ENCODE measurements around the gene SNURF.

The SNURF gene

GRCh38 chr15:24944954-24945353 lies 9.8 kb upstream of the SNURF start:
- Histone ChIP-seq H3K4me1 (ENCODE audit: low read length) (no peaks in the 10 kb centered on the region), H3F3A (ENCODE audit: insufficient read depth, low read length) (no peaks in the 10 kb centered on the region), H2AFZ (ENCODE audit: low read length) (no peak overlapping the region), H3K9ac (ENCODE audit: low read length) (no peak overlapping the region), H3K79me2 (ENCODE audit: low read length) (no peaks in the 10 kb centered on the region), H3K27me3 (replicated peaks; ENCODE audit: insufficient read depth, low read length) (no peaks in the 10 kb centered on the region), H3K27ac (ENCODE audit: low read length) (no peak overlapping the region), H3K36me3 (replicated peaks; ENCODE audit: insufficient read depth, low read length) (no peaks in the 10 kb centered on the region), H3K9me2 (replicated peaks; ENCODE audit: insufficient read depth, low read length) (no peaks in the 10 kb centered on the region), H3K4me2 (ENCODE audit: low read depth, low read length) (no peak overlapping the region), H4K20me1 (ENCODE audit: insufficient read depth, low read length) (no peaks in the 10 kb centered on the region), H3K4me3 (ENCODE audit: low read length) (no peak overlapping the region), H3K9me3 (replicated peaks; ENCODE audit: insufficient read depth, low read length) (no peaks in the 10 kb centered on the region)
- no peak for DNase-seq
- TF ChIP-seq EZH2phosphoT487 (IDR thresholded peaks at IDR 0.05; ENCODE audit: low read length) = no peak
- no peak for TF ChIP-seq CTCF (IDR thresholded peaks at IDR 0.05; ENCODE audit: low read length)
- TF ChIP-seq EZH2 (optimal IDR thresholded peaks at IDR 0.05; ENCODE audit: low read depth, low read length) = no peak

- H3K4me2 ChIP-seq (ENCODE audit: low read depth, low read length) = no peak overlapping the region
- no peaks in the 10 kb centered on the region for H3K36me3 ChIP-seq (replicated peaks; ENCODE audit: insufficient read depth, low read length)
- no peaks in the 10 kb centered on the region for H3K27me3 ChIP-seq (replicated peaks; ENCODE audit: insufficient read depth, low read length)
- H3K4me3 ChIP-seq (ENCODE audit: low read length) = no peak overlapping the region
- H3F3A ChIP-seq (ENCODE audit: insufficient read depth, low read length) = no peaks in the 10 kb centered on the region
- no peaks in the 10 kb centered on the region for H3K4me1 ChIP-seq (ENCODE audit: low read length)
- no peaks in the 10 kb centered on the region for H3K9me2 ChIP-seq (replicated peaks; ENCODE audit: insufficient read depth, low read length)
- TF ChIP-seq EZH2phosphoT487 (IDR thresholded peaks at IDR 0.05; ENCODE audit: low read length) = no peak
- TF ChIP-seq EZH2 (optimal IDR thresholded peaks at IDR 0.05; ENCODE audit: low read depth, low read length) = no peak
- TF ChIP-seq CTCF (IDR thresholded peaks at IDR 0.05; ENCODE audit: low read length) = no peak
- H4K20me1 ChIP-seq (ENCODE audit: insufficient read depth, low read length) = no peaks in the 10 kb centered on the region
- no peaks in the 10 kb centered on the region for H3K9me3 ChIP-seq (replicated peaks; ENCODE audit: insufficient read depth, low read length)
- no peak overlapping the region for H2AFZ ChIP-seq (ENCODE audit: low read length)
- H3K9ac ChIP-seq (ENCODE audit: low read length) = no peak overlapping the region
- H3K27ac ChIP-seq (ENCODE audit: low read length) = no peak overlapping the region
- DNase-seq = no peak
- no peaks in the 10 kb centered on the region for H3K79me2 ChIP-seq (ENCODE audit: low read length)
These were observed 9.1 kb upstream of the SNURF start for GRCh38 chr15:24945711-24946110.

GRCh38 chr15:24948495-24948894 lies 6.3 kb upstream of the SNURF start:
- no peak for DNase-seq
- Histone ChIP-seq H3K36me3 (replicated peaks; ENCODE audit: insufficient read depth, low read length) (no peaks in the 10 kb centered on the region), H3K9me3 (replicated peaks; ENCODE audit: insufficient read depth, low read length) (no peaks in the 10 kb centered on the region), H3K4me3 (ENCODE audit: low read length) (no peak overlapping the region), H3K27me3 (replicated peaks; ENCODE audit: insufficient read depth, low read length) (no peaks in the 10 kb centered on the region), H3K4me1 (ENCODE audit: low read length) (no peaks in the 10 kb centered on the region), H3K9me2 (replicated peaks; ENCODE audit: insufficient read depth, low read length) (no peaks in the 10 kb centered on the region), H3K79me2 (ENCODE audit: low read length) (no peaks in the 10 kb centered on the region), H3K4me2 (ENCODE audit: low read depth, low read length) (no peak overlapping the region), H4K20me1 (ENCODE audit: insufficient read depth, low read length) (no peaks in the 10 kb centered on the region), H3K9ac (ENCODE audit: low read length) (no peak overlapping the region), H3K27ac (ENCODE audit: low read length) (no peak overlapping the region), H2AFZ (ENCODE audit: low read length) (no peak overlapping the region), H3F3A (ENCODE audit: insufficient read depth, low read length) (no peaks in the 10 kb centered on the region)
- no peak for TF ChIP-seq EZH2 (optimal IDR thresholded peaks at IDR 0.05; ENCODE audit: low read depth, low read length)
- TF ChIP-seq EZH2phosphoT487 (IDR thresholded peaks at IDR 0.05; ENCODE audit: low read length) = no peak

GRCh38 chr15:24955531-24955921 lies 739 bp downstream of the SNURF start:
- Histone ChIP-seq H3K9me2 (replicated peaks; ENCODE audit: insufficient read depth, low read length) (no peaks in the 10 kb centered on the region), H3K4me2 (ENCODE audit: low read depth, low read length) (peak overlapping the region; percentile 32; the same call in 1 of the 2 replicates), H3K27ac (ENCODE audit: low read length) (peak overlapping the region; percentile 78), H2AFZ (ENCODE audit: low read length) (peak overlapping the region; percentile 12), H4K20me1 (ENCODE audit: insufficient read depth, low read length) (no peaks in the 10 kb centered on the region), H3K9ac (ENCODE audit: low read length) (peak overlapping the region; percentile 78), H3K79me2 (ENCODE audit: low read length) (peaks cover 50% of the 10 kb centered on the region), H3K27me3 (replicated peaks; ENCODE audit: insufficient read depth, low read length) (no peaks in the 10 kb centered on the region), H3K4me3 (ENCODE audit: low read length) (peak overlapping the region; percentile 93), H3K9me3 (replicated peaks; ENCODE audit: insufficient read depth, low read length) (no peaks in the 10 kb centered on the region), H3F3A (ENCODE audit: insufficient read depth, low read length) (0 out of 2 replicates have a peak, but pooled peaks cover 4% of the 10 kb centered on the region), H3K36me3 (replicated peaks; ENCODE audit: insufficient read depth, low read length) (no peaks in the 10 kb centered on the region), H3K4me1 (ENCODE audit: low read length) (no peaks in the 10 kb centered on the region)
- DNase-seq = no peak
- TF ChIP-seq EZH2 (optimal IDR thresholded peaks at IDR 0.05; ENCODE audit: low read depth, low read length) (no peak), EZH2phosphoT487 (IDR thresholded peaks at IDR 0.05; ENCODE audit: low read length) (no peak), CTCF (IDR thresholded peaks at IDR 0.05; ENCODE audit: low read length) (no peak)

Measured in MM.1S (cell line).